Stimulated activated CD4-positive, alpha-beta T cell treated with anti-CD3 and anti-CD28 coated beads, Interleukin-1b, Interleukin-23, amount 100 ng/mL, for 24 hours (primary cell): Measurements from ENCODE around the gene HDAC1.
"Not testable (repeated sequence)": the region's sequence is repeated elsewhere in the genome, so short reads cannot be mapped to it uniquely, and the experiment has no call there.

Source experiments
- DNase-seq, 4 experiments: peaks; one replicate each; pipeline ENCODE4 v3.0.0-alpha.2; 2020; ENCODE audit warnings: low read depth in 4 of 4, low spot score in 1 of 4

The HDAC1 gene

DNA sequence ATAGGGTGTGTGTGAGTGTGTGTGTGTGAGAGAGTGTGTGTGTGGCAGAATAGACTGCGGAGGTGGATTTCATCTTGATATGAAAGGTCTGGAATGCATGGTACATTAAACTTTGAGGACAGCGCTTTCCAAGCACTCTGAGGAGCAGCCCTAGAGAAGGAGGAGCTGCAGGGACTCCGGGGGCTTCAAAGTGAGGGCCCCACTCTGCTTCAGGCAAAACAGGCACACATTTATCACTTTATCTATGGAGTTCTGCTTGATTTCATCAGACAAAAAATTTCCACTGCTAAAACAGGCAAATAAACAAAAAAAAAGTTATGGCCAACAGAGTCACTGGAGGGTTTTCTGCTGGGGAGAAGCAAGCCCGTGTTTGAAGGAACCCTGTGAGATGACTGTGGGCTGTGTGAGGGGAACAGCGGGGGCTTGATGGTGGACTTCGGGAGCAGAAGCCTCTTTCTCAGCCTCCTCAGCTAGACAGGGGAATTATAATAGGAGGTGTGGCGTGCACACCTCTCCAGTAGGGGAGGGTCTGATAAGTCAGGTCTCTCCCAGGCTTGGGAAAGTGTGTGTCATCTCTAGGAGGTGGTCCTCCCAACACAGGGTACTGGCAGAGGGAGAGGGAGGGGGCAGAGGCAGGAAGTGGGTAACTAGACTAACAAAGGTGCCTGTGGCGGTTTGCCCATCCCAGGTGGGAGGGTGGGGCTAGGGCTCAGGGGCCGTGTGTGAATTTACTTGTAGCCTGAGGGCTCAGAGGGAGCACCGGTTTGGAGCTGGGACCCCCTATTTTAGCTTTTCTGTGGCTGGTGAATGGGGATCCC is 18.3 kb upstream of the HDAC1 start:
- DNase-seq = peak; percentile 49 to 85 (median 56)

DNA sequence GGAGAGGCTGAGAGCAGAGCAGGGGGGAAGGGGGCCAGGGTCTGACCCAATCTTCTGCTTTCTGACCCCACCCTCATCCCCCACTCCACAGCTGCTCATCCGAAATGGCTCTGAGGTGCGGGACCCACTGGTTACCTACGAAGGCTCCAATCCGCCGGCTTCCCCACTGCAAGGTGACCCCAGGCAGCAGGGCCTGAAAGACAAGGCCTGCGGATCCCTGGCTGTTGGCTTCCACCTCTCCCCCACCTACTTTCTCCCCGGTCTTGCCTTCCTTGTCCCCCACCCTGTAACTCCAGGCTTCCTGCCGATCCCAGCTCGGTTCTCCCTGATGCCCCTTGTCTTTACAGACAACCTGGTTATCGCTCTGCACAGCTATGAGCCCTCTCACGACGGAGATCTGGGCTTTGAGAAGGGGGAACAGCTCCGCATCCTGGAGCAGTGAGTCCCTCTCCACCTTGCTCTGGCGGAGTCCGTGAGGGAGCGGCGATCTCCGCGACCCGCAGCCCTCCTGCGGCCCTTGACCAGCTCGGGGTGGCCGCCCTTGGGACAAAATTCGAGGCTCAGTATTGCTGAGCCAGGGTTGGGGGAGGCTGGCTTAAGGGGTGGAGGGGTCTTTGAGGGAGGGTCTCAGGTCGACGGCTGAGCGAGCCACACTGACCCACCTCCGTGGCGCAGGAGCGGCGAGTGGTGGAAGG is 17.1 kb upstream of the HDAC1 start:
- DNase-seq = no peak

DNA sequence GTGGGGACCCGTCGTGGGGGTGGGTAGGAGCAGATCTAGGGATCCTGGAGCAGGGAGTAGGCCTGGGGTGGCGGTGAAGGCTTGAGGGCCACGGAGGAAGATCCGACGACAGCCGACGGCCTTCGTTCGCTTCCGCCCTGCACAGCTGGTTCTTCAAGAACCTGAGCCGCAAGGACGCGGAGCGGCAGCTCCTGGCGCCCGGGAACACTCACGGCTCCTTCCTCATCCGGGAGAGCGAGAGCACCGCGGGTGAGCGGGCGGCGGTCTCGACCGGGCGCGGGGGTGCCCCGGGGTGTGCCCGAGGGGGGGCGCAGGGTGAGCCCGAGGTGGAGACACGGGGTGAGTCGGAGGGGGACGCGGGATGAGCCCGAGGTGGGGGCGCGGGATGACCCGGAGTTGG is 16.5 kb upstream of the HDAC1 start:
- DNase-seq = no peak

DNA sequence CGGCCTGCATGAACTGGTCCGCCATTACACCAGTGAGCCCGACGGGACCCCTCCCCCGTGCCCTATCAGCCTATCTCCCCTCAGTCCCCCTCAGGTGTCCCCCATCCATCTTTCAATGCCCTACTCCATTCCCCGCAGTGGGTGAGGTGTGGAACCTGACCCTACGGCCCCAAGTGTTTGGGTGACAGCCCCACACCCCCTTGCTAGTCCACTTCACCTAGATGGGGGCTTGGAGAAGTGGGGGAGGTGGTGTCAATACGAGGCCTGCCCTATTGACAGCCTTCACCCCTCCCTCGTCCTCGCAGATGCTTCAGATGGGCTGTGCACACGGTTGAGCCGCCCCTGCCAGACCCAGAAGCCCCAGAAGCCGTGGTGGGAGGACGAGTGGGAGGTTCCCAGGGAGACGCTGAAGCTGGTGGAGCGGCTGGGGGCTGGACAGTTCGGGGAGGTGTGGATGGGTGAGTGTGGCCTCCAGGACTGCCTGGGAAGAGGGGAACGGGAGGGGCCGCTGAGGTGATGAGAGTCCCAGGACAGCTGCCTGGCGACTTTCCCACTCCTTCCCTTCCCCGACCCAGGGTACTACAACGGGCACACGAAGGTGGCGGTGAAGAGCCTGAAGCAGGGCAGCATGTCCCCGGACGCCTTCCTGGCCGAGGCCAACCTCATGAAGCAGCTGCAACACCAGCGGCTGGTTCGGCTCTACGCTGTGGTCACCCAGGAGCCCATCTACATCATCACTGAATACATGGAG is 15.7 kb upstream of the HDAC1 start:
- DNase-seq = no peak

DNA sequence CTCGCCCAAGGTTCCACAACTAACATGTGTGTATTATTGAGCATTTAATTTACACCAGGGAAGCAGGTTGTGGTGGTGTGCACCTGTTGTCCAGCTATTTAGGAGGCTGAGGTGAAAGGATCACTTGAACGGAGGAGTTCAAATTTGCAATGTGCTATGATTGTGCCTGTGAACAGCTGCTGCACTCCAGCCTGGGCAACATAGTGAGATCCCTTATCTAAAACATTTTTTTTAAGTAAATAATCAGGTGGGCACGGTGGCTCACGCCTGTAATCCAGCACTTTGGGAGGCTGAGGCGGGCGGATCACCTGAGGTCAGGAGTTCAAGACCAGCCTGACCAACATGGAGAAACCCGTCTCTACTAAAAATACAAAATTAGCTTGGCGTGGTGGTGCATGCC is 7.1 kb upstream of the HDAC1 start:
- DNase-seq = not testable (repeated sequence)

DNA sequence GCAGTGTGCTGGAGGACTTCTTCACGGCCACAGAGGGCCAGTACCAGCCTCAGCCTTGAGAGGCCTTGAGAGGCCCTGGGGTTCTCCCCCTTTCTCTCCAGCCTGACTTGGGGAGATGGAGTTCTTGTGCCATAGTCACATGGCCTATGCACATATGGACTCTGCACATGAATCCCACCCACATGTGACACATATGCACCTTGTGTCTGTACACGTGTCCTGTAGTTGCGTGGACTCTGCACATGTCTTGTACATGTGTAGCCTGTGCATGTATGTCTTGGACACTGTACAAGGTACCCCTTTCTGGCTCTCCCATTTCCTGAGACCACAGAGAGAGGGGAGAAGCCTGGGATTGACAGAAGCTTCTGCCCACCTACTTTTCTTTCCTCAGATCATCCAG is 6.2 kb upstream of the HDAC1 start:
- DNase-seq = no peak

DNA sequence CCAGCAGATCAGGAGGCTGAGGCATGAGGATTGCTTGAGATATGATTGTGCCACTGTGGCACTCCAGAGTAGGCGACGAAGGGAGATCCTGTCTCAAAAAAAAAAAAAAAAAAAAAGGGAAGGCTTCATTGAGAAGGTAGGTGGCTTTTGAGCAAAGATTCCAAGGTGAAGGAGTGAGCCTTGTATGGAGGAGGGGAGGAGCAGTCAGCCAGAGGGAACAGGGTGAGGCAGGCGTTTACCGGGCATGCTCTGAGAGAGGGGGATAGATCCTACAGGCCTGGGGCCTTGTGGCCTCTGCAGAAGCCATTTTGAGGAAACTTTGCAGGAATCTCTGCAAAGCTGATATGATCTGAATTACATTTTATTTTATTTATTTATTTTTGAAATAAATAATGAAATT is 5.1 kb upstream of the HDAC1 start:
- no peak for DNase-seq

DNA sequence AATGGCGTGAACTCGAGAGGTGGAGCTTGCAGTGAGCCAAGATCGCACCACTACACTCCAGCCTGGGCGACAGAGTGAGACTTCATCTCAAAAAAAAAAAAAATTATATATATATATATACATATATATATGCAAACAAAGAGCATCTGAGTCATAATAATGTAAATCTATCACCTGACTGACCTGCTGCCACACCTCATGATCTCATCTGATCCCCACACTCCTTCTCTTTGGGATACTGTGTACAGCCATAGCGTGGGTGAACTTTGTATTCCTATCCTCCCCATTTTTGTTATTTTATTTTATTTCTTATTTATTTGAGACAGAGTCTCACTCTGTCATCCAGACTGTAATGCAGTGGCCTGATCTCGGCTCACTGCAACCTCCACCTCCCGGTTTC is 2.6 kb upstream of the HDAC1 start:
- no peak for DNase-seq

DNA sequence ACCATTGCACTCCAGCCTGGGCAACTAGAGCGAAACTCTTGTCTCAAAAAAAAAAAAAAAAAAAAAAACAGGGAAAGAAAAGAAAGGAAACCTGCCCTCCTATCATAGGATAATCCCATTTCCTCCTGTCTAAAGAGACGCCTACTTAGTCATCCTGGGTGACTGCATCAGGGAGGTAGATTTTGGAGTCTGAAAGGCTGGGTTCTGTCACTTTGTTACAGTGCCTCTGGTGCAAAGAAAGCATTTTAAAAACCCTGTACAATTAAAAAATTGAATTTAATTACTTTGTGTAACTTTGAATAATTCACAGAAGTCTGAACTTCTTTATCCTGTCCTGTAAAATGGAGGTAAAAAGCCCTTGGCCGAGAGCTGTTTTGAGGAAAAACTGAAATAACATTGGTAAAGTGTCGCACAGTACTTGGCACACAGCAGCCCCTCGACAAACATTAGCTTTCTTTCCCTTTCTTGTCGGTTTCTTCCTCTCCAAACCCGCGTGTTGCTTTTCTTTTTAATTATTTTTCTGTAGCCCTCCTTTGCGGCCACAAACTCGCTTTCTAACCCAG is 657 bp upstream of the HDAC1 start:
- no peak for DNase-seq

DNA sequence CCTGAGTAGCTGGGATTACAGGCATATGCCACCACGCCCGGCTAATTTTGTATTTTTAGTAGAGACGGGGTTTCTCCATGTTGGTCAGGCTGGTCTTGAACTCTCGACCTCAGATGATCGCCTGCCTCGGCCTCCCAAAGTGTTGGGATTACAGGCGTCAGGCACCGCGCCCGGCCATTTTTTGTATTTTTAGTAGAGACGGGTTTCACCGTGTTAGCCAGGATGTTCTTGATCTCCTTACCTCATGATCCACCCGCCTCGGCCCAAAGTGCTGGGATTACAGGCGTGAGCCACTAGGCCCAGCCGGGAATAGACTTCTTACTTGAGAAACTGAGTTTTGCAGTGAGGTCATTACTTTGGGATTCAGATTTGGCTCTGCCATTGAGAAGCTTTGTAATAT is 6.3 kb downstream of the HDAC1 start:
- DNase-seq = not testable (repeated sequence)

DNA sequence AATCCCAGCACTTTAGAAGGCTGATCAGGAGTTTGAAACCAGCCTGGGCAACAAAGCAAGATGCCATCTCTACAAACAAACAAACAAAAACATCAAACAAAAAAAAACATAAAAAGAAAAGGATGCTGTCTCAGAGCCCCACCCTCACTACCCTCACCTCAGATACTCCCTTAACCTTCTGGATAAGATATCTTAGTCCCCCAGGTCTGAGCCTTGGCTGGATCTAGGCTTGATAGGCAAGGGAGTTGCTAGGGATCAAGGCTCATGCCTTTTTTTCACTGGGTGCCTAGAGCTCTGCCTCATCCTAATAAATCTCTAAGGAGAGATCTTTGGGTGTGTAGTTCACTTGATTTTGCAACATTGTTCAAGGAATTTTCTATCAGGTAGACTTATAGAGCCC is 7.4 kb downstream of the HDAC1 start:
- no peak for DNase-seq

DNA sequence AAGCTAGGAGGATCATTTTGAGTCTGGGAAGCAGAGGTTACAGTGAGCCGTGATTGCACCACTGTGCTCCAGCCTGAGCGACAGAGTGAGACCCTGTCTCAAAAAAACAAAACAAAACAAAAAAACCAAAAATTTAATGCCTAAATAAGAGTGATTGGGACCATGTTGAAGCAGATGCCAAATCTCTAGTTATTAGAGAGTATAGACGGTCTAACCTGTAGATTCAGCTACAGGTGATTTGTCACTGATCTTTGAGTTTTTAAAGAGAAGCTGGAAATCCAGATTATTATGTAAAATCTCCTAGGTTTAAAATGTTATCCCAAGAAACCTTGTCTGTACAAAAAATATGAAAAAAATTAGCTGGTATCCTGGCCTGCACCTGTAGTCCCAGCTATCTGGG is 11.5 kb downstream of the HDAC1 start:
- DNase-seq = no peak

DNA sequence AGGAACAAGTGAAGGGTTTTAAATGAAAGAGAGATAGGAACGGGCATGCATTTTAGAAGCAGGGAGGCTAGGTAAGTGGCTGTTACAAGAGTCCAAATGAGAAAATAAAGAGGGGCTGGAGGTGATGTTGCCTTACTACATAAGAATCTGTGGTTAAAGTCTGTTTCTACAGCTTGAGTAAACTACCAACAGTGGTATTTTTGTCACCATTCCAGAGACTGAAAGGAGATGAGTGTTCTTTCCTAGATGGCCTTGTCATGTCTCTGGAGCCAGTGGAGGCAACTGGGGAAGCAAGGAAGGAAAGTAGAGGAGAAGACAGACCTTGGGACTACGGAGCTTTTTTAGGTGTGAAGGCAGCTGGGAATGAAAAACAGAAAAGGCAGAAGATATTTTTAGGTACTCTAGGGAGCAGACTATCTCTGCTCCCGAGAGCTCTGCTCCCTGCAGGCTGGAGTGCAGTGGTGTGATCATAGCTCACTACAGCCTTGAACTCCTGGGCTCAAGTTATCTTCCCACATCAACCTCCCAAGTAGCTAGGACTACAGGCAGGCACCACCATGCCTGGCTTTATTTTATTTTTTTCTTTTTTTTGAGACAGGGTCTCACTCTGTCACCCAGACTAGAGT is 12.2 kb downstream of the HDAC1 start:
- no peak for DNase-seq

DNA sequence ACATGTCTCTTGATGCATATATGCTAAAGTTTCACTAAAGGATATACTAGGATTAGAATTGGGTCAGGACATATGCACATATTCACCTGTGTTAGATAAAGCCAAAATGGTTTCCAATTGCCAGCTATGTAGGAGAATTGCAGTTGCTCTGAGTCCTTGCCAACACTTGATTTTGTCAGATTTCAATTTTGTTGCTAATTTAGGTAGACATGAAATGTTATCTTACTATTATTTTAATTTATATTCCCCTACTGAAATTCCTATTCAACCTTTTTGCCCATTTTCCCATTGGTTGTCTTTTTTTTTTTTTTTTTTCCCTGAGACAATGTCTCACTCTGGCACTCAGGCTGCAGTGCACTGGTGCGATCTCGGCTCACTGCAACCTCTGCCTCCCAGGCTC is 13.4 kb downstream of the HDAC1 start:
- DNase-seq = no peak

DNA sequence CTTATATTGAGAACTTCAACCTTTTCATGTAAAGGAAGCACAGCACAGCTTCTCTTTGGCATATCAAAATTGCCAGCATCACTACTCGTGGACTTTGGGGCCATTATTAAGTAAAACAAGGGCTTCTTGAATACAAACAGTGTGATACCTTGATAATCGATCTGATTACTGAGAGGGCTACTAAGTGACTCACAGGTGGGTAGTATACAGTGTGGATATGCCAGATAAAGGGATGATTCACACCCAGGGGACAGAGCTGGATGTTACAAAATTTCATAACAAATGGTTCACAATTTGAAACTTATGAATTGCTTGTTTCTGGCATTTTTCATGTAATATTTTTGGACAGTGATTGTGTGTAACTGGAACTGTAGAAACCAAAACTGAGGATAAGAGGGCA is 15.4 kb downstream of the HDAC1 start:
- no peak for DNase-seq

DNA sequence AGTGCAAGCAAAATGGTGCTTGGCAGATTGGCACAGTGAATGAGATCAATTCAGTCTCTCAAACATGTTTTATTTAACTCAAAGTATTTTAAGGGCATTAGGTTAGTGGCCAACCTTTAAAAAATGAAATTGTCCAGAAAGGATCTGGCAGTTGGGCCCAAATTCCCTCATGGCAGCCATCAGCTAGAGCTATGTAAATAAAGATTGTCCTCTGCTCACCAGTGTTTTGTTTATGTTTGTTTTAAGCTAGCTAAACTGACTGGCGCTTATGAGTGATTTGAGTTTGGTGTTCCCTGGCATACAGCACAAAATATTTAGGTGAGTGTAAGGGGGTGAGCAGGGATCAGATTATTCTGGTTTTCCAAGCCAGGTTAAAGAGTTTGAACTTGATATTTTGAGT is 18.1 kb downstream of the HDAC1 start:
- no peak for DNase-seq

DNA sequence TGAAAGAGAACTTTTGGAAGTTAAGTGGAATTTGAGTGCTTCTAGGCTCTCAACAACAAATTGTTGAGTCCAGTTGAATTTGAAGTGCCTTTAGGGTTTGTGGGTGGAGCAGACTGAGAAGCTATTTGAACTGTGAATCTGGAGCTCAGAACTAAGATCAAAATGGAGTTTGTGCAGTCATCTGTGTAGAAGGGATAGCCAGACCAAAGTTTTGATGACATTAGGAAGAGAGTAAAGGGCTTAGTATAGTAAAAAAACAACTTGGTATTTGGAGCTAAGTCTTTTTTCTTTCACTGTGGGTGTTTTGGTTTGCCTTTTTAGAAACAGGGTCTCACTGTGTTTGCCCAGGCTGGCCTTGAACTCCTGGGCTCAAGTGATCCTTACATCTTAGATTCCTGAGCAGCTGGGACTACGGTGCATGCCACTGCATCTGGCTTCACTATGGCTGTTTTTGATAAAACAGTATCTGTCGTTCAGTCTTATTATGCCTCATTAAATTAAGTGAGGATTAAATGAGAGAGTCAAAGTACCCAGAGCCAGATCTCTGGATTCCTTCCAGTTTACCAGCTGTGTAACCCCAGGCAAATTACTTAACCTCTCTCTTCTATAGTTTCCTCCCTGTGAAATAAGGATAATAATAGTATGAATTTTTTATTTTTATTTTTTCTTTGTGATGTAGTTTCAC is 20.0 kb downstream of the HDAC1 start:
- DNase-seq = no peak

DNA sequence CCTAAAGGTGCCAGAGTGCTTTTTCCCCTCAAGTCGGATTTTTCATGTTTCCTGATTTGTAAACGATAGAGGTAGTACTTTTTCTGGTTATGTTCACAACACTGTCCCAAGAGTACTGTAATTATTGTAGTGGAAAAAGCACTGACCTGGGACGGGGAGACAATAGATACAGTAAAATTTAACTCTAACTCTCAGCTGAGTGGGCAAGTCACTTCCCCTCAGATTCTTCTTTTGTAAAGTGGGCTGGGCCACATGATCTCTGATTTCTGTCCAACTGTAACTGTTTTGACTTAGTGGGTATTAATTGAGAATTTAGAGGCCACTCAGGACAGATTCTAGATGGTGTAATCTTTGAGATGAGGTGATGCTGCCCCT is 25.0 kb downstream of the HDAC1 start:
- DNase-seq = no peak

DNA sequence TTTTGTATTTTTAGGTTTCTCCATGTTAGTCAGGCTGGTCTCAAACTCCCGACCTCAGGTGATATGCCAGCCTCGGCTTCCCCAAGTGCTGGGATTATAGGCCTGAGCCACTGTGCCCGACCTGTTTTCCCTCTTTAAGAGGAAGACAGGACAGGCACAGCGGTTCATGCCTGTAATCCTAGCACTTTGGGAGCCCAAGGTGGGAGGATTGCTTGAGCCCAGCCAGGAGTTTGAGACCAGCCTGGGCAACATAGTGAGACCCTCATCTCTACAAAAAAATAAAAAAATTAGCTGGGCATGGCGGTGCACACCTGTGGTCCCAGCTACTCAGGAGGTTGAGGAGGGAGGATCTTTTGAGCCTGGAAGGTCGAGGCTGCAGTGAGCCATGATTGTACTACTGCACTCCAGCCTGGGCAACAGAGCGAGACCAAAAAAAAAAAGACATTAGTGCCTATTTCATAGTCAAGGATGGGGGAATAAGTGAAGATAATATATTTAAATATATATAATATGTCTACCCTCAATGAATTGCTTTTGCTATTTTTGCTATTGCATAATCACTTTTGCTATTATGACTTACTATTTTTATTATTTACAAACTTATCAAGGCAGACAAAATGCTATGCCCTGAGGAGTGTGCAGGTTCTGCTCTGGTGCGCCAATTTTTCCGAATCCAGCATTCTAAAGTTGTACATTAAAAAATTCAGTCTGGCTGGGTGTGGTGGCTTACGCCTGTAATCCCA is 26.4 kb downstream of the HDAC1 start:
- no peak for DNase-seq

DNA sequence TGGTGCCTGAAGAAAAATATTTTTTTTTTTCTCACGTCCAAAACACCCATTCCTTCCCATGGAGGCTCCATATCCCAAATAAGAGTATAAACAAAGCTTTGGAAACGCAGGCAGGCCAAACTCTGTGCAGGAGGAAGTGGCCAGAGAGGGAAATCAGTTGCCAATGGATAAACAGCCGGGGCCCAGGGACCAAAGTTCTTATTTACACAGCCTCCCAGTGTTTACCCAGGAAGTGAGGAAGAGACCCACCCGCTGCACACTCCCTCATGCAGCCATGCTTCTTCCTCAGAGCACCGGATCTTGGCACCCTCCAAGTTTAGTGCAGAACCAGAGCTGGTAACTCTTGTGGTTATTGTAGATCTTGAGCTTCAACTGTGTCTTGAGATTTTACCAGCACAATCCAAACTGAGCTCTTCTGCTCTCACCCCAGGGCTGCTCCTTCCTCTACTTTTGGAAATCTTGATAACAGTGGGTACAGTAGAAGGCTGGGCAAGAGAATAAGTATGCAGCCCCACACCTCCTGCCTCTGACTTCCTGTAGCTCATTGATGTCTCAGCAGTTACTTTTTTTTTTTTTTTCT is 29.9 kb downstream of the HDAC1 start:
- no peak for DNase-seq
